K562 (cell line): ENCODE measurements around the gene HIF1AN. TPM values are rescaled to one million over a fixed set of nuclear protein-coding genes. Genes with fewer than 3 reads are reported as not detected.

Experiments used
- BCL6 ChIP-seq: fragments of 250-450 bp; sonication (Bioruptor Pico); IDR thresholded peaks from 2 replicates; pipeline ENCODE4 v1.4.0; 2020
- HINFP ChIP-seq: fragments of 450-650 bp; conservative IDR thresholded peaks from 2 replicates; pipeline ENCODE4 v1.6.1; 2016; ENCODE audit warnings: missing genetic modification characterization, low read depth, mild to moderate bottlenecking, control low read depth, missing compliant biosample characterization
- KLF10 ChIP-seq: fragments of 250-450 bp; sonication (Bioruptor Pico); IDR thresholded peaks from 2 replicates; pipeline ENCODE4 v1.6.1; 2021; ENCODE audit warnings: matching md5 sums
- MEF2D ChIP-seq: conservative IDR thresholded peaks from 2 replicates; pipeline ENCODE4 v1.6.1; 2016; ENCODE audit warnings: low read depth, missing genetic modification characterization, missing compliant biosample characterization
- RBM15 ChIP-seq: fragments of 200-400 bp; formaldehyde crosslinking; IDR thresholded peaks from 2 replicates; pipeline ENCODE4 v1.6.1; 2018; ENCODE audit warnings: mild to moderate bottlenecking, low read length, moderate library complexity; ENCODE audit not compliant: insufficient read depth
- REST ChIP-seq, 2 experiments: fragments of 450-650 bp; formaldehyde crosslinking in 1 of 2; IDR thresholded peaks; 2 replicates each; pipeline versions ENCODE4 v1.4.0 to v1.6.1; 2014 to 2020; ENCODE audit warnings: mild to moderate bottlenecking in 2 of 2, borderline replicate concordance in 1 of 2, low read depth in 1 of 2
- SETDB1 ChIP-seq: IDR thresholded peaks from one replicate; pipeline ENCODE4 v1.6.1; 2012; ENCODE audit warnings: low read length, control low read depth, inconsistent platforms
- STAG1 ChIP-seq: sonication (generic); formaldehyde crosslinking; IDR thresholded peaks from 2 replicates; pipeline ENCODE4 v1.5.0; 2020; ENCODE audit warnings: missing genetic modification reagents, borderline replicate concordance
- XRCC3 ChIP-seq: fragments of 450-650 bp; IDR thresholded peaks from 2 replicates; pipeline ENCODE4 v1.6.1; 2017; ENCODE audit warnings: mild to moderate bottlenecking, moderate library complexity
- ZBTB8A ChIP-seq: fragments of 450-650 bp; IDR thresholded peaks from 2 replicates; pipeline ENCODE4 v1.6.1; 2018; ENCODE audit warnings: mild to moderate bottlenecking, moderate library complexity; ENCODE audit not compliant: partially characterized antibody
- ZFP1 ChIP-seq: fragments of 450-650 bp; formaldehyde crosslinking; IDR thresholded peaks from 2 replicates; pipeline ENCODE4 v1.4.0; 2020; ENCODE audit warnings: mild to moderate bottlenecking, mixed read lengths
- ZNF785 ChIP-seq: fragments of 250-450 bp; sonication (Bioruptor Pico); IDR thresholded peaks from 2 replicates; pipeline ENCODE4 v1.4.0; 2020; ENCODE audit warnings: mild to moderate bottlenecking
- polyA plus RNA-seq, 8 experiments: library from polyadenylated mRNA; depleted of rRNA in 4 of 8; stranded (reverse) in 5 of 8; unstranded in 3 of 8; fragments of >200 nt; fragmentation: Nextera tagmentation in 2 of 8; fragmentation: Illumina TruSeq in 1 of 8; extraction: Ambion mirVana in 2 of 8; extraction: Trizol in 1 of 8; gene quantifications; 2 replicates each; pipeline versions ENCODE4 v1.2.1 to v1.2.3, GENCODE V29; 2011 to 2014; ENCODE audit warnings: inconsistent platforms in 1 of 8, missing spikeins in 1 of 8
- total RNA-seq, 7 experiments: library from RNA; depleted of rRNA in 6 of 7; stranded (reverse); fragments of >200 nt in 6 of 7; fragmentation: Illumina TruSeq in 2 of 7; extraction: Trizol in 2 of 7; gene quantifications; 2 replicates each; pipeline versions ENCODE4 v1.2.1 to v1.2.3, GENCODE V29; 2011 to 2021; ENCODE audit warnings: low replicate concordance in 1 of 7
- TF ChIP-seq, protein P1 (sequence below): sonication (generic); formaldehyde crosslinking; IDR thresholded peaks from 2 replicates; pipeline ENCODE4 v1.8.0; 2022; ENCODE audit warnings: missing genetic modification reagents, mild to moderate bottlenecking, borderline replicate concordance
- TF ChIP-seq, protein P2 (sequence below): fragments of 250-450 bp; sonication (Bioruptor Pico); IDR thresholded peaks from 2 replicates; pipeline ENCODE4 v1.4.0; 2020; ENCODE audit warnings: borderline replicate concordance

The HIF1AN gene
- total and polyA plus RNA-seq, 9 of the 15 experiments (the other 6 are each of a cell fraction or from before 2014, with no cell fraction given) = 1.2 to 16.8 (median 6.9) TPM

DNA sequence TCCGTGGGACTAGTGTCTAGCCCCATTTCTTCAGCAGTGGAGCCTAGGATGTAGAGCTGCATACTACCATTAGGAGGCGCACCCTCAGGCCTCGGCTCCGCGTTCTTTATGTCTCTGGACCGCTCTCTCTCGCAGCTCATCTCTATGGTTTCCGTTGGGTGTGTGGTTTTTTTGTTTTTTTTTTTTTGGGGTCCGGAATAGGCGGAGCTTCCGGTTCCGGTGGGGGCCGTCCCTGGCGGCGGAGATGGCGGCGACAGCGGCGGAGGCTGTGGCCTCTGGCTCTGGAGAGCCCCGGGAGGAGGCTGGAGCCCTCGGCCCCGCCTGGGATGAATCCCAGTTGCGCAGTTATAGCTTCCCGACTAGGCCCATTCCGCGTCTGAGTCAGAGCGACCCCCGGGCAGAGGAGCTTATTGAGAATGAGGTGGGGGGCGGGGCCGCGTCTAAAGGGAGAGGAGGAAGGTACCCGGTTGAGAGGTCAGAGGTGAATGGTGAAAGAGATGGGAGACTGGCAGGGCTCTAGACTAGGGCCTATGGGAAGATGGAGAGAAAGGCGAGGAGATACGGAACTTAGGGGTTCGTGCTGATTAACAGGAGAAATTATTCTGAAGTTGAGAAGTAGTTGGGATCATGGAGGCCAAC, at the start of gene HIF1AN (continued):
- TF ChIP-seq, protein P1, sequence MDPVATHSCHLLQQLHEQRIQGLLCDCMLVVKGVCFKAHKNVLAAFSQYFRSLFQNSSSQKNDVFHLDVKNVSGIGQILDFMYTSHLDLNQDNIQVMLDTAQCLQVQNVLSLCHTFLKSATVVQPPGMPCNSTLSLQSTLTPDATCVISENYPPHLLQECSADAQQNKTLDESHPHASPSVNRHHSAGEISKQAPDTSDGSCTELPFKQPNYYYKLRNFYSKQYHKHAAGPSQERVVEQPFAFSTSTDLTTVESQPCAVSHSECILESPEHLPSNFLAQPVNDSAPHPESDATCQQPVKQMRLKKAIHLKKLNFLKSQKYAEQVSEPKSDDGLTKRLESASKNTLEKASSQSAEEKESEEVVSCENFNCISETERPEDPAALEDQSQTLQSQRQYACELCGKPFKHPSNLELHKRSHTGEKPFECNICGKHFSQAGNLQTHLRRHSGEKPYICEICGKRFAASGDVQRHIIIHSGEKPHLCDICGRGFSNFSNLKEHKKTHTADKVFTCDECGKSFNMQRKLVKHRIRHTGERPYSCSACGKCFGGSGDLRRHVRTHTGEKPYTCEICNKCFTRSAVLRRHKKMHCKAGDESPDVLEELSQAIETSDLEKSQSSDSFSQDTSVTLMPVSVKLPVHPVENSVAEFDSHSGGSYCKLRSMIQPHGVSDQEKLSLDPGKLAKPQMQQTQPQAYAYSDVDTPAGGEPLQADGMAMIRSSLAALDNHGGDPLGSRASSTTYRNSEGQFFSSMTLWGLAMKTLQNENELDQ = no peak
- no peak for TF ChIP-seq MEF2D (tag)
- TF ChIP-seq KLF10 (CRISPR knock-in tag) = no peak
- TF ChIP-seq RBM15 = no peak
- TF ChIP-seq ZFP1 (CRISPR knock-in tag) = no peak
- no peak for TF ChIP-seq ZNF785 (CRISPR knock-in tag)
- no peak for TF ChIP-seq ZBTB8A
- TF ChIP-seq BCL6 = no peak
- no peak for TF ChIP-seq STAG1 (CRISPR knock-in tag)
- no peak for TF ChIP-seq HINFP
- TF ChIP-seq, protein P2, sequence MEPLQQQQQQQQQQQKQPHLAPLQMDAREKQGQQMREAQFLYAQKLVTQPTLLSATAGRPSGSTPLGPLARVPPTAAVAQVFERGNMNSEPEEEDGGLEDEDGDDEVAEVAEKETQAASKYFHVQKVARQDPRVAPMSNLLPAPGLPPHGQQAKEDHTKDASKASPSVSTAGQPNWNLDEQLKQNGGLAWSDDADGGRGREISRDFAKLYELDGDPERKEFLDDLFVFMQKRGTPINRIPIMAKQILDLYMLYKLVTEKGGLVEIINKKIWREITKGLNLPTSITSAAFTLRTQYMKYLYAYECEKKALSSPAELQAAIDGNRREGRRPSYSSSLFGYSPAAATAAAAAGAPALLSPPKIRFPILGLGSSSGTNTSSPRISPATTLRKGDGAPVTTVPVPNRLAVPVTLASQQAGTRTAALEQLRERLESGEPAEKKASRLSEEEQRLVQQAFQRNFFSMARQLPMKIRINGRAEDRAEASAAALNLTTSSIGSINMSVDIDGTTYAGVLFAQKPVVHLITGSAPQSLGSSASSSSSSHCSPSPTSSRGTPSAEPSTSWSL (CRISPR knock-in tag) = no peak
- no peak for TF ChIP-seq REST (IDR thresholded peaks at IDR 0.05; ENCODE audit: borderline replicate concordance)
- no peak for TF ChIP-seq REST (CRISPR knock-in tag; IDR thresholded peaks at IDR 0.05; ENCODE audit: low read depth)
- TF ChIP-seq SETDB1 = no peak
- no peak for TF ChIP-seq XRCC3
